Umbilical cord (tissue), 2 donors: ENCODE results near the gene C10orf71. TPM values are rescaled to one million over a fixed set of nuclear protein-coding genes. Genes with fewer than 3 reads are reported as not detected.

Experiments used
- DNase-seq: peaks from one replicate; pipeline ENCODE4 v3.0.0-alpha.2; 2015; ENCODE audit warnings: low spot score
- total RNA-seq: library from RNA; depleted of rRNA; stranded (reverse); fragments of >200 nt; gene quantifications from one replicate; pipeline ENCODE4 v1.2.3, GENCODE V29; 2014; ENCODE audit warnings: low replicate concordance; ENCODE audit not compliant: insufficient read depth

Gene C10orf71
- total RNA-seq, 1 donor from 2014 or later: 3.6 TPM

- no peak for DNase-seq
Measured at GRCh38 chr10:49274886-49275285, 24.1 kb upstream of the C10orf71 start.

- DNase-seq: no peak
Measured at GRCh38 chr10:49275896-49276295, 23.1 kb upstream of the C10orf71 start.

GRCh38 chr10:49276596-49276995 is 22.4 kb upstream of the C10orf71 start:
- DNase-seq: no peak

GRCh38 chr10:49277973-49278372 is 21.0 kb upstream of the C10orf71 start:
- no peak for DNase-seq

GRCh38 chr10:49278497-49278981 is 20.4 kb upstream of the C10orf71 start:
- DNase-seq: no peak

- DNase-seq: no peak
Measured at GRCh38 chr10:49279015-49279880, 19.7 kb upstream of the C10orf71 start.

- no peak for DNase-seq
Measured at GRCh38 chr10:49280001-49280408, 19.0 kb upstream of the C10orf71 start.

GRCh38 chr10:49281461-49281860 is 17.5 kb upstream of the C10orf71 start:
- DNase-seq: no peak

GRCh38 chr10:49282306-49282705 is 16.7 kb upstream of the C10orf71 start:
- DNase-seq: no peak

- no peak for DNase-seq
Measured at GRCh38 chr10:49282879-49283341, 16.1 kb upstream of the C10orf71 start.

GRCh38 chr10:49283491-49283890 is 15.5 kb upstream of the C10orf71 start:
- no peak for DNase-seq

GRCh38 chr10:49284356-49284755 is 14.6 kb upstream of the C10orf71 start:
- DNase-seq: no peak

GRCh38 chr10:49285232-49285631 is 13.7 kb upstream of the C10orf71 start:
- peak; percentile 13 for DNase-seq

- DNase-seq: no peak
Measured at GRCh38 chr10:49286686-49287085, 12.3 kb upstream of the C10orf71 start.

GRCh38 chr10:49287689-49288340 is 11.2 kb upstream of the C10orf71 start:
- DNase-seq: no peak

GRCh38 chr10:49288341-49289065 is 10.5 kb upstream of the C10orf71 start:
- no peak for DNase-seq

- no peak for DNase-seq
Measured at GRCh38 chr10:49289480-49289879, 9.5 kb upstream of the C10orf71 start.

GRCh38 chr10:49290131-49290530 is 8.8 kb upstream of the C10orf71 start:
- no peak for DNase-seq

- no peak for DNase-seq
Measured at GRCh38 chr10:49290607-49291006, 8.4 kb upstream of the C10orf71 start.

GRCh38 chr10:49292565-49293207 is 6.3 kb upstream of the C10orf71 start:
- DNase-seq: no peak

GRCh38 chr10:49293208-49293603 is 5.8 kb upstream of the C10orf71 start:
- no peak for DNase-seq

GRCh38 chr10:49294731-49295130 is 4.2 kb upstream of the C10orf71 start:
- no peak for DNase-seq
